ENCODE data around the gene SMDT1. TPM values are rescaled to one million over a fixed set of nuclear protein-coding genes. Genes with fewer than 3 reads are reported as not detected.
"Not testable (repeated sequence)": the region's sequence is repeated elsewhere in the genome, so short reads cannot be mapped to it uniquely, and the experiment has no call there.

SMDT1 gene
- total RNA-seq, 4 donors from 2014 or later, result 9.9 to 16.2 (median 12.2) TPM

GRCh38 chr22:42086051-42086450 lies 6.6 kb downstream of the SMDT1 start:
- no peak for ATAC-seq (ENCODE audit: low FRiP score)
- DNase-seq (ENCODE audit: low spot score), result no peak
- TF ChIP-seq CTCF (IDR thresholded peaks at IDR 0.05), result no peak

GRCh38 chr22:42090596-42091454 lies 11.3 kb downstream of the SMDT1 start, which contains the start of gene NDUFA6:
Gene NDUFA6, minus strand, starts transcription at chr22:42090772. Its CDS starts 28 bp downstream, at chr22:42090744.
- peak in 1 of 3 donors; percentile 85 for TF ChIP-seq CTCF (IDR thresholded peaks at IDR 0.05)
- peak; percentile 100 for ATAC-seq (ENCODE audit: low FRiP score)
- peak; percentile 94 for DNase-seq (ENCODE audit: low spot score)

- DNase-seq (ENCODE audit: low spot score) (no peak), ATAC-seq (ENCODE audit: low FRiP score) (no peak)
- no peak for TF ChIP-seq CTCF (IDR thresholded peaks at IDR 0.05)
Observed at GRCh38 chr22:42091455-42091782, 11.9 kb downstream of the SMDT1 start.

- ATAC-seq (ENCODE audit: low FRiP score) (no peak), DNase-seq (ENCODE audit: low spot score) (no peak)
- no peak for TF ChIP-seq CTCF (IDR thresholded peaks at IDR 0.05)
Observed at GRCh38 chr22:42101199-42101598, 21.7 kb downstream of the SMDT1 start.

- ATAC-seq (ENCODE audit: low FRiP score); DNase-seq (ENCODE audit: low spot score): not testable (repeated sequence)
Observed at GRCh38 chr22:42104332-42104860, 24.9 kb downstream of the SMDT1 start.

GRCh38 chr22:42108848-42109247 lies 29.3 kb downstream of the SMDT1 start:
- no peak for DNase-seq (ENCODE audit: low spot score)
- ATAC-seq (ENCODE audit: low FRiP score), result no peak
- TF ChIP-seq CTCF (IDR thresholded peaks at IDR 0.05), result no peak

- DNase-seq (ENCODE audit: low spot score) (no peak), ATAC-seq (ENCODE audit: low FRiP score) (no peak)
- TF ChIP-seq CTCF (IDR thresholded peaks at IDR 0.05), result no peak
Observed at GRCh38 chr22:42111798-42112197, 32.3 kb downstream of the SMDT1 start.

GRCh38 chr22:42112793-42113192 lies 33.3 kb downstream of the SMDT1 start:
- DNase-seq (ENCODE audit: low spot score); ATAC-seq (ENCODE audit: low FRiP score): not testable (repeated sequence)
